Activated T-helper 17 cell treated with anti-CD3 and anti-CD28 coated beads, Interleukin-2, amount 50 U/mL, for 72 hours (primary cell): Measurements from ENCODE around the gene ZNF423. TPM values are rescaled to one million over a fixed set of nuclear protein-coding genes. Genes with fewer than 3 reads are reported as not detected.

Experiments
- ATAC-seq: fragments of 150-1000 bp; cut with Tn5 transposase; replicated peaks from 2 replicates; pipeline ENCODE4 v1.10.0; 2021; ENCODE audit warnings: mild to moderate bottlenecking, moderate library complexity
- H3K27ac Mint-ChIP-seq: one replicate; pipeline ENCODE4 v1.8.0; 2022; ENCODE audit warnings: mixed read lengths
- H3K27me3 Mint-ChIP-seq: one replicate; pipeline ENCODE4 v1.8.0; 2022; ENCODE audit warnings: mixed read lengths
- H3K36me3 Mint-ChIP-seq: one replicate; pipeline ENCODE4 v1.8.0; 2022; ENCODE audit warnings: low read depth, mild to moderate bottlenecking, mixed read lengths
- H3K4me1 Mint-ChIP-seq: one replicate; pipeline ENCODE4 v1.8.0; 2022; ENCODE audit warnings: mixed read lengths
- H3K4me3 Mint-ChIP-seq: one replicate; pipeline ENCODE4 v1.8.0; 2022; ENCODE audit warnings: mild to moderate bottlenecking, mixed read lengths
- H3K9me3 Mint-ChIP-seq: one replicate; pipeline ENCODE4 v1.8.0; 2022; ENCODE audit warnings: mixed read lengths
- total RNA-seq, 2 donors: library from RNA; stranded (reverse); gene quantifications; one replicate each; pipeline ENCODE4 v1.2.3, GENCODE V29; 2022

ZNF423 gene
- total RNA-seq, 2 donors from 2014 or later = not detected

DNA sequence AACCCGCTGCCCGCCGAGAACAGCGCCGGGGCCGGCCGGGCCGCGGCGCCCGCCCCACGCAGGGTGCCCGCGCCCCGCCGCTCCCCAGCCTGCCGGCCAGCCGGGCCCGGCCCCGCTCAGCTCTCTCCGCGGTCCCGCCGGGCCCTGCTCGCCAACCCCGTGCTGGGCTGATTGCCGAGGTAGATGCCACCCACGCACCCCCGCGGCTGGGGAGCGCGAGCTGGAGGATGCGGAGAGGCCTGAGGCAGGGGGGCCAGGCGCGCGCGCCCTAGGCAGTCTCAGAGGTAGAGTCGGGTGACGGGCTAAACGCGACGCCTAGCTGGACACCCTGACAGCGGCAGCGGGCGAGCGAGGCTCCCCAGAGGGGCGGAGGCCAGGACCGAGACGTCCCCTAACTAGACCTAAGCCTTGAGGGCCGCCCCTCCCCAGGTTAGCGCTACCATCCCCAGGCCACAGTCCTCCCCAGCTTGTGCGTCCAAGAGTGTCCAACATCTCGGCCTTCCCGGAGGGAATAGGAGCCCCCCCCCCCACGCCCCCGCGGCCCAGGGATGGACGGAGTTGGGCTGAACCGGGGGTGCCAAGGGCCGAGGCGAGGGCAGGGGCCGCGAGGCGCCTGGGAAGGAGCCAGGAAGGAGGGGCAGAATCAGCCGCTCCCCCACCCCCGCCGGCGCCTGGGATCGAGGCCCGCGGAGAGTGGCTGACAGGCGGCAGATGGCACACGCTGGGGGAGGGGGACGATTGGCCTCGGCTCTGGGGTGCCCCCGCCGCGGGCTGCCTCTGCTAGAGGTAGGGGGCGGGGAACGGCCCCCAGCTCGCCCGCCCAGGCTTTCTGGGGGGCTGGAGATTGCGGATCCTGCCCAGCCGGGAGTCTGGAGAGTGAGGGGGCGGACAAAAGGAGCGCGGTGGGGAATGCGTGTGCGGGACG, 2.5 kb upstream of the ZNF423 start:
- peak; percentile 28 for ATAC-seq
- peaks cover 4% of the 10 kb centered on the region for H3K4me1 Mint-ChIP-seq
- H3K27me3 Mint-ChIP-seq = peaks cover 21% of the 10 kb centered on the region
- H3K27ac Mint-ChIP-seq = no peak overlapping the region
- no peaks in the 10 kb centered on the region for H3K36me3 Mint-ChIP-seq
- H3K4me3 Mint-ChIP-seq = peak overlapping the region; percentile 58
- H3K9me3 Mint-ChIP-seq = no peaks in the 10 kb centered on the region

DNA sequence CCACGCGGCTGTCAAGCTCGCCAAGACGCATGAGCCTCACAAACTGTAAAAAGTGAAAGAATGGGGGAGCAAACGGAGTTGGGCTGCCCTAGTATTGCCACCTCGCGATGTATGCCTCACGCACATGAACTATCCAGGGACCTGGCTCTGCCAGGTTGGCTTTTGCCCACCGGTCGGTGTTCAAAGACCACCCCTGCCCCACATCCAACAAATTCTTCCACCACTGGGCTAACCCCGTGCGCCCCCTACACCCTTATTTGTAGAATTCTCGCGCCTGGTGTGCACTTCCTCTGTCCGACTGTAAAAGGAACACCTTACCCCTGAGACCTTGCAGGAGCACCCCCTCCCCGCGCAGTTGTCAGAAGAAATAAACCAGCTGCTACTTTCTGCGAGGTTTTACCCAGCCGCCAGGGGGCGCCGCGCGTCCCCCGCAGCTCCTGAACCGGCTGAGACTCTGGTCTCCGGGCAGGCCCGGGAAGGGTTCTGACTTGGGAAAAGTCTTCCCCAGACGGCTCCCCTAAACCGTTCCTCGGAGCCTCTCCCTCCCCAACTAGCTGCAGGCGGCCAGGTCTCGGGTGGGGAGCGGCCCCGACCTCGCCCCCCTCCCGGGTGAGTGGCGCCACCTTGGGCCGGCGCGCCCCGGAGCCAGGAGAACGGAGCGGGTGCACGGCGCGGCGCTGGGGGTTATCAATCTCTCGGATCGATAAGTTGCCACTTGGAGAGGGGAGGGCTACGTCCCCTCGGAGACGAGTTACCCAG, 1.7 kb upstream of the ZNF423 start:
- peak overlapping the region; percentile 66 for H3K4me3 Mint-ChIP-seq
- H3K36me3 Mint-ChIP-seq = no peaks in the 10 kb centered on the region
- H3K27ac Mint-ChIP-seq = no peak overlapping the region
- peak; percentile 27 for ATAC-seq
- H3K9me3 Mint-ChIP-seq = no peaks in the 10 kb centered on the region
- H3K4me1 Mint-ChIP-seq = peaks cover 4% of the 10 kb centered on the region
- H3K27me3 Mint-ChIP-seq = peaks cover 26% of the 10 kb centered on the region

DNA sequence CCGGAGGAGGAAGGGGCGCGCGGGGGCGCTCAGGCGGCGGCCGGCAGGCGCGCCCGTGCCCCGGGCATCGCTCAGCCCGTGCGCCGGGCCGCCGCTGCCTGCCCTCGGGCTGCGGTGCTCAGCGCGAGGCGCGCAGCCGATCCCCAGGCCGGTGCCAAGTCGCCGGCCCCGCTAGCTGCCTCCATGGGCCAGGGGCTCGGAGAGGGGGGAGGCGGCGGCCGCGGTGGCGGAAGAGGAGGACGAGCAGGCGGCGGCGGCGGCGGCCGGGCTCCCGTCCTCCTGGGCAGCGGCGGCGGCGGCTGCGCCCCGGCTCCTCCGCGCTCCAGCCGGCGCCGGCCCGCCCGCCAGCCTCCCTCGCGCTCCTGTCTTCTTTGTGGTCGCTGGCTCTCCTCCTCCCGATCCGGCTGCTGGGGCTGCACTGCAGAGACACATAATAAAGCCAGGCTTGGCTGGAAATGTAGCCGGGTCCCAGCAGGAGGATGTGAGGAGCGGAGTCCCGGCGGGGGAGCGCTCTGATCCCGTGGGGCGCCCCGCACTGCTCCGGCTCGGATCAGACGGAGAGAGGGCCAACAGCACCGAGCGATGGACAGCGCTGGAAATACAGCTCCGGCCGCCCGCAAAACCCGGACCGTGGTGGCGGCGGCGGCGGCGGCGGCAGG, 889 bp upstream of the ZNF423 start:
- Mint-ChIP-seq H3K27ac (no peak overlapping the region), H3K9me3 (no peaks in the 10 kb centered on the region), H3K4me1 (peaks cover 4% of the 10 kb centered on the region), H3K36me3 (no peaks in the 10 kb centered on the region), H3K4me3 (peak overlapping the region; percentile 66), H3K27me3 (peaks cover 33% of the 10 kb centered on the region)
- ATAC-seq = peak; percentile 27

DNA sequence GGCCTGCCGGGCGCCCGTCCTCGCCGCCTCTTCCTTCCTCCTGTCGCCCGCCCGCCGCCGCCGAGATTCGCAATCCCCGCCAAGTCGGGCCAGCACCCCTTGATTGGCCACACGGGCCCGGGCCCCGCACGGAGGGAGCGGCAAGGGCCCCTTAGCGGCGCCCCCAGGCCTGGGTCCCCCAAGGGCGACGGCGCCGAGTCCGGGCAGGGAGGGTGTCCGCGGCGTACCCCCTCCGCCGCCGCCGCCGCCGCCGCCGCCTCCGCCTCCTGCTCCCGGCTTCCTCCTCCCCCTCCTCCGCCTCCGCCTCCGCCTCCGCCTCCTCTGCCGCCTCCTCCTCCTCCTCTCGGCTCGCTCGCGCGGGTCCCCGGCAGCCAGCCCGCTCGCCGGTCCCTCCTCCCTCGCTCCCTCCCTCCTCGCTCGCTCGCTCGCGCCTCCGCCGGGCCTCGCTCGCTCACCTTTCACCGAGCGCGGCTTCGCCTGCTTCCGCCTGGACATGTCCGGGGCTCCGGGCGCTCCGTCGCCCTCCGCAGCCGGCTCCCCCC, 561 bp downstream of the ZNF423 start:
- H3K27me3 Mint-ChIP-seq = peaks cover 41% of the 10 kb centered on the region
- H3K9me3 Mint-ChIP-seq = no peaks in the 10 kb centered on the region
- H3K36me3 Mint-ChIP-seq = no peaks in the 10 kb centered on the region
- H3K27ac Mint-ChIP-seq = no peak overlapping the region
- H3K4me3 Mint-ChIP-seq = no peak overlapping the region
- peak; percentile 41 for ATAC-seq
- peaks cover 4% of the 10 kb centered on the region for H3K4me1 Mint-ChIP-seq

DNA sequence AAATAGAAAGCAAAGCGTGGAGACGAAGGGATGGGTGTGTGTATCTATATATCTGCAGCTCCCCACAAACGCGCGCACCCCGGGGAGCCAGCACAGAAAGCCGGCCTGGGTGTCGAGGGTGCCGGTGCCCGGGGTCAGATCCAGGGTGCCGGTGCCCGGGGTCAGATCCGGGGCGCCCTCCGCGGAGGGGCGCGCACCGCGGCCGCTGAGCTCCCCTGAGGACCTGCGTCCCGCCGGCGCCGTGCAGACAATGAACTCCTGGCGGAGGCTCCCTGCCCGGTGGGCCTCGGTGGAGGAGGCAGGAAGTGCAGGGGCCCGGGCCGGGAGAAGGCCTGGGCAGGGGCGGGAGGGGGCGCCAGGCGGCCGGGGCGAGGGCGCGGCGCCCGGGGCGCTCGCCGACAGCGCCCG, 1.1 kb downstream of the ZNF423 start:
- ATAC-seq = no peak
- H3K4me1 Mint-ChIP-seq = peaks cover 4% of the 10 kb centered on the region
- no peak overlapping the region for H3K27ac Mint-ChIP-seq
- no peaks in the 10 kb centered on the region for H3K9me3 Mint-ChIP-seq
- no peaks in the 10 kb centered on the region for H3K36me3 Mint-ChIP-seq
- peaks cover 40% of the 10 kb centered on the region for H3K27me3 Mint-ChIP-seq
- no peak overlapping the region for H3K4me3 Mint-ChIP-seq

DNA sequence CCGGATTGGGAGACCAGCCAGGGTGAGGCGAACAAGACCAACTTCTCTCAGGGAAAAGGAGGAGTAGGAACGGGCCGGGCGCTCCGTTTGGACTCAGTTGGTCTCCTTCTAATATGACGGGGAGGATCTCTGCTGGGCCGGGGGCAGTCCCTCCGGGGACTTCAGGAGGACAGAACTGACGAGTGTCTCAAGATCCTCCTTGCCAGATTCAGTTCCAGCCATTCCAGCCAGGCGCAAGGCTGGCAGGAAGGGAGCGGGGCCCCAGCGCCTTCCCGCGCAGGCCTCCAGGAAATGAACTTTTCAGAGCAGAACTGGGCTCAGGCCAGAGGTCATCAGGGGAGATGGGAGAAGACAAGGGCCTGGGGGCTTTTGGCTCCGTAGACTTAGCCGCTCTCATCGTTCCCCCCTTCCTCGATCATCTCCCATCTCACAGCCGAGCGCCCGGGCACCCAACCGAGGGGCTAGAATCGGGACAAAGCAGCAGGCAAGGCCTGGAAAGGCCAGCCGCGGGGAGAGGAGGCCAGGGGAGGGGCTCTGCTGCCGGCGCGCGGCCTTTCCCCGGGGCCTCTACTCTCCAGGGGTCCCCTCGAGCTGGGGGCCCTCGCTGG, 1.6 kb downstream of the ZNF423 start:
- no peak for ATAC-seq
- Mint-ChIP-seq H3K27ac (no peak overlapping the region), H3K9me3 (no peaks in the 10 kb centered on the region), H3K27me3 (peaks cover 40% of the 10 kb centered on the region), H3K4me3 (peak overlapping the region; percentile 49), H3K36me3 (no peaks in the 10 kb centered on the region), H3K4me1 (no peaks in the 10 kb centered on the region)

DNA sequence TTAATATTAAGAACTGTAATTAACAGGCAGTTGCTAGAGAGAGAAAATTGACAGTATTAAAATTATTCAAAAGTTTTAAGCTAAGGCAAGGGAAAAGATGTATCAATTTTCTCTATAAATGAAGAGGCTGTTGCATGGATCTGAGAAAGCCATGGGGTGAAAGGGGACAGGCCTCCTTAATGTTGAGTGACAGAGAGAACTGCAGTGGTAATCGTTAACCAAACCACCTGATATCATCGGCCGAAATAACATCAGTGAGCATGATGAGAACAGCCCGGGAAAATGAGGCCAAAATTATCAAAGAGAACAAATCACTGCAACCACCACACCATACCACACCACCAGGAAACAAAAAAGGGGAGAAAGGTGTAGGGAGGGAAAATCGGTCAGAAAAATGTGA, 3.6 kb downstream of the ZNF423 start:
- Mint-ChIP-seq H3K9me3 (no peaks in the 10 kb centered on the region), H3K4me3 (no peak overlapping the region), H3K27ac (no peak overlapping the region), H3K27me3 (peaks cover 42% of the 10 kb centered on the region), H3K36me3 (no peaks in the 10 kb centered on the region), H3K4me1 (no peaks in the 10 kb centered on the region)
- no peak for ATAC-seq

DNA sequence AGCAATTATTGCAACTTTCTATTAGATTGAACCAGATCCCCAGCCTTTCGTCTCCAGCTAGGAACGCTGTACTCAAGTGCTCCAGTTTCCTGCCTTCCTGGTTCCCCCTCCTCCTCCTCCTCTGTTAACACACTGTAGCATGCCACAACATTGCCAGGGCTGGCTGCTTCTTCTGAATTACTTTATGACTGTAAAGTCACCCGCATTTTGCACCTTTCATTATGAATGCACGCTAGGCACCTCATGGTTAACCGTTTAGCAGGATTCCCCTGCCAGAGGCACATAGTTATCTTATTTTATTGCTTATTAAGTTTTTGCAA, 4.5 kb downstream of the ZNF423 start:
- H3K9me3 Mint-ChIP-seq = no peaks in the 10 kb centered on the region
- no peak for ATAC-seq
- no peak overlapping the region for H3K27ac Mint-ChIP-seq
- H3K27me3 Mint-ChIP-seq = peaks cover 42% of the 10 kb centered on the region
- no peak overlapping the region for H3K4me3 Mint-ChIP-seq
- no peaks in the 10 kb centered on the region for H3K36me3 Mint-ChIP-seq
- no peaks in the 10 kb centered on the region for H3K4me1 Mint-ChIP-seq

DNA sequence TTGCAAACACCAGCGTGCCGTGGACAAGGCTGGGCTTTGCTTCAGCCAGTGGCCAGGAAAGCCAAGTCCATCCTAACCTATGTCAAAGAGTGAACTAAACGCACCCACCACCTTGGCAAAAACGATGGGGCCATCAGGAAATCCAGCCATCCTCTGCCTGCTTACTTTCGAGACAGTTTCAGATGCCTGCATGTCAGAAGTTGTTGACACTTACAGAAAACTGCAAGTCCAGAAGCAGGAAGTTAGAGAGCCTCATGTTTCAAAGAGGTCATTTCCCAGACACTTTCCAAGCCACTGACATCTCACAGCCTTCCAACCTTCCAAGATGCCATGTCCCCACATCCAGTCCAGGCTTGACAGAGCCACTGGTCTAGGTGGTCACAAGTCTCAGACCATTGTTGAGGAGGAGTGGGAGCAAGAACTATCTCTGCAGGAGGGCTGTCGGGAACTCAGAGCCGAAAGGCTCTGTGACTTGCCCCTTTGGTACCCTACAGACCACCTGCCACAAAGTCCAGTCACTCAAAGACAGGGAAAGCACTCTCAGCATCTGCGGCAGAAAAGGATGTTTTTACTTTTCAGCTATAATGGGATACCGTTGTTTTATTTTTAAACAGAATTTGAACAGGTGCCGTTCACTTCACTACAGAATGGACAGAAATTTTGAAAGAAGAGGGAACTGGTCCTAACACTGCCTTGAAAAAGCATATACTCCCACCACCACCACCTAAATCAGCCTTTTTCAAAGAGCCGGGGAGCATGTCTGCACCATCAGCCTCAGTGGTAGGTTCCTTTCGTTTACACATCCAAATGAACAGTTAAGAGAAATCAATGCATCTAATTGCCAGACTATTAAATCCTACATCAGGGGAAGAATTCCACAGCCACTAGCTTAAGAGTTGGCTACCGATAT, 5.1 kb downstream of the ZNF423 start:
- Mint-ChIP-seq H3K27ac (no peak overlapping the region), H3K27me3 (peaks cover 42% of the 10 kb centered on the region), H3K4me1 (no peaks in the 10 kb centered on the region), H3K36me3 (no peaks in the 10 kb centered on the region), H3K9me3 (no peaks in the 10 kb centered on the region), H3K4me3 (no peak overlapping the region)
- ATAC-seq = no peak

DNA sequence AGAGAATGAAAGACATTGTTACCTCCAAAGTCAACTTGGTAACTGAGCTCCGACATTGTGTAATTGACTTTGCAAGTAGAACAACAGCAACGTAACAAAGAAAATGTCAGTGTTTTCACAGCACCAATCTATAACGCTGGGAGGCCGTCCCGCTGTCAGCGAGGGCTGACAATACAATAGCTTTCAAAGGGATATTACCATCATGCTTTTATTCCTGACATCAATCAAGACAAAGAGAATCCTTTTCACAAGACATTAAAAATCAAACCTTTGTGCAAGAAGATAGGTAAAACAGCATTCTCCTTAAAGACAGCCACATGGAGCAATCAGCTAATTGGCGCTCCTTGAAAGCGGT, 6.2 kb downstream of the ZNF423 start:
- no peaks in the 10 kb centered on the region for H3K4me1 Mint-ChIP-seq
- no peaks in the 10 kb centered on the region for H3K9me3 Mint-ChIP-seq
- no peaks in the 10 kb centered on the region for H3K36me3 Mint-ChIP-seq
- peaks cover 42% of the 10 kb centered on the region for H3K27me3 Mint-ChIP-seq
- H3K27ac Mint-ChIP-seq = no peak overlapping the region
- ATAC-seq = no peak
- no peak overlapping the region for H3K4me3 Mint-ChIP-seq

DNA sequence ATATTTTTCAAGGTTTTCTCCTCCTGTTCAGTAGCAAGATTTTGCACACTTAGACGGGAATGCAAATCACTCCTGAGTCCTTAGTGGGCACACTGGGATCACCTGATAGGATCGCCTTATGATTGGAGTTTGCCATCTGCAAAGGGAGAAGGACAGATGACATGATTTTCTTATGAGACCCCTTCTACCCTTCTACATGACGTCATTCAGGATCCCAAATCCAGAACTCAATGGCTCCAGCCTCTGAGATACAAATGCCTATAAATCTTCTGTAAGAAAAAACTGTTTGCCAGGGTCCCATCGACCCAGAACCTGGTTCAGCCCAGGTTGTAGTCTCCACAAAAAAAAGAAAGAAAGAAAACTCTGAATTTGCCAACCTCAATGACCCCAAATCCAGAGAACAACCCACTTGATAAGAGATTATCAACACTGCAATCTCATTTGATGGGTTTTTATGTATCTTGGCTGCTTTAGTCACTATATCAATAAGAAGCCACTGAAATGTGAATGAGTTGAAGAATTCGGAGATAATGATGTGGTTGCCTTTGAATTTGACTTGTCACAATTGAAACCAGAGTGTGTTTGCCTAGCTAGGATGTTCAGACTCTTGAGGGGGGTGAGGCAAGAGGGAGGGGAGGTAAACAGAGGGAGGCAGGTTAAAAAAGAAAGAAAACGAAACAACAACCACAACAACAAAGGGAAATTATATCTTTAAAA, 6.7 kb downstream of the ZNF423 start:
- H3K36me3 Mint-ChIP-seq = no peaks in the 10 kb centered on the region

DNA sequence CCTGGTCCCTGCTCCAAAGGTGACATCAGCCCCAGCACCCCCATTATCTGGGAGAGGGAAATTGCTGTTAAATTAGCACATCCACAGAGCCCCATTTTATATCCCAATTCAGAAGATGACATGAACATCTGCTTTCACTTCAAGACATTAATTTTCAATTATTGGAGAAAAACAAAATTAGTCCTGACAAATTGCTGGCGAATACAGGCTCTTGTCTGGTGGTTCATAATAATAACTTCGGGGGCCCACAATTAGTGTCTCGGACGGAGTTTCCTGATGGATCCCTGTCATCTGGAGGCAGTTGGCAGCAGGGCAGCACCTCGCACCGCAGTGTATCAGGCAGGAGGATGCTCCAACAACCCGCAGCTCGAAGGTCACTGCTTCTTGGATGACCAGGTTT, 7.4 kb downstream of the ZNF423 start:
- H3K36me3 Mint-ChIP-seq = no peaks in the 10 kb centered on the region
- H3K27ac Mint-ChIP-seq = no peak overlapping the region
- no peaks in the 10 kb centered on the region for H3K9me3 Mint-ChIP-seq
- peaks cover 41% of the 10 kb centered on the region for H3K27me3 Mint-ChIP-seq
- ATAC-seq = no peak
- no peak overlapping the region for H3K4me3 Mint-ChIP-seq
- H3K4me1 Mint-ChIP-seq = no peaks in the 10 kb centered on the region

More for the DNA sequence above, 6.7 kb downstream of the ZNF423 start:
- H3K4me3 Mint-ChIP-seq = no peak overlapping the region
- no peak for ATAC-seq
- H3K27me3 Mint-ChIP-seq = peaks cover 44% of the 10 kb centered on the region
- H3K9me3 Mint-ChIP-seq = no peaks in the 10 kb centered on the region
- no peaks in the 10 kb centered on the region for H3K4me1 Mint-ChIP-seq
- H3K27ac Mint-ChIP-seq = no peak overlapping the region

DNA sequence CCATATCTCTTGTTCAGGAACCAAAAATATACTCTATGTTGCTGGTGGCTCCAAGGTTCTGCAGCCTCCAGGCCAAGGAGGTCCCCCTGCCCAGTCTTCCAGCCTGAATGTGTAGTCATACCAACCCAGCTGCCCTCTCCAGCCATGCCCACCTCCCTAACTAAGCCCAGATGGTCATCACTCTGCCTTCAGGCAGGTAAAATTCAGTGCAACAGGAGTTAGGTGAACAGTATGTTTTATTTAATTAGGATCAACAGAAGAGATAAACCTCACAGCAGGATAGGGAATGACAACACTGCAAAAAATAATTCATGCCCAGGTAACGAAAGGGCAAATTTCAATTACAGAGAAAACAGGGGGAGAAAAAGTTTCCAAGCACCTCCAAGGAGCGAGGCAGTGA, 9.1 kb downstream of the ZNF423 start:
- no peak overlapping the region for H3K27ac Mint-ChIP-seq
- H3K4me1 Mint-ChIP-seq = no peaks in the 10 kb centered on the region
- H3K36me3 Mint-ChIP-seq = no peaks in the 10 kb centered on the region
- ATAC-seq = no peak
- no peaks in the 10 kb centered on the region for H3K9me3 Mint-ChIP-seq
- H3K27me3 Mint-ChIP-seq = peaks cover 29% of the 10 kb centered on the region
- no peak overlapping the region for H3K4me3 Mint-ChIP-seq
